Posterior cingulate gyrus (tissue), 11 donors: ENCODE data around the gene ZCWPW2.

Experiments
- DNase-seq, 10 donors: peaks; one replicate each; pipeline versions ENCODE4 v3.0.0 to v3.0.0-alpha.2; 2020 to 2021; ENCODE audit warnings: mixed read lengths in 3 of 10
- intact Hi-C: fragments of 100-400 bp; cut with DNase I; formaldehyde crosslinking; loops from one replicate; pipeline ENCODE4 v1.15.1; 2023

The ZCWPW2 gene

DNA sequence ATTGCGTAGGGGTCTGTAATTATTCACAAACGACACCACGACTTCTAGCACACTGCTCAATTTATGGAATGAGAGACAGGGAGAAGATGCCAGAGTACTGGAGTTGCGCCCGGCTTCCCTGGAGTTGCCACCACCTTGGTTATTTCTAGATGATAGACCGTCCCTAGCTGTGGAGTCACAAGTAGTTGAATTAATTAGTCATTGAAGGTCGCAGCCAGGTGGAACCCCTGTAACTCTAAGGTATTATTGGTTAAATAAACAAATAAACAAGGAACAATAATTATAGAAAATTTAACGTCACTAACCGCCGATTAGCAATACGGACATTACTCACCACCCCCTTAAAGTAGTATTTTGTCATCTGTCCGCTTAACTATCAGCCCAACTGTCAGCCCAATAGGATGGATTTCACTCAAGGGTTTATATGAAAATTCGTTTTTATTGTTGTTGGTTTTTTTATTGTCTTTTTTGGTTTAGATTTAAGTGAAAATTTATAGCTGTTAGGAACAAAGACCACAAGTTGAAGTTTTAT, 1.0 kb downstream of the ZCWPW2 start:
- intact Hi-C loops = loop anchor here (5.0 kb wide), 1 partner anchor 107 kb away; the partner anchor contains the start of gene CMC1
- peak in 1 of 10 donors; percentile 70 for DNase-seq

DNA sequence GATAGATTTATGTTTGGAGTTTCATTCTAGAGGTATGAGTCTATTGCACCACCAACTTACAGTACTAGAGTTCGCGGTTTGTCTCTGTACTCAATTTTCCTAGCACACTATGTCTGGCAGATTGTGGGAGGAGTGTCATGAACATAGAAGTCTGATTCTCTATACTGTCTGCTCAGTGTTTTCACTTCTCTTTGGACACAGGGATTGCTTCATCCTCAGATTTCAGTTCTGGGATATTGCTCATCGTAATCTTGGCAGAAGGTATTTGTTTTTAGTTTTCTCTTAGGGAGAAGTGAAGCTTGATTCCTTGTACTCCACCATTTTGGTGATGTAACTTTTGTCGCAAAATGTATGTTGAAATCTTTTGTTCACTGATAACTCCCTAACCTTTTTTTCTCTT, 27.9 kb downstream of the ZCWPW2 start:
- intact Hi-C loops = no loop called here
- no peak for DNase-seq

DNA sequence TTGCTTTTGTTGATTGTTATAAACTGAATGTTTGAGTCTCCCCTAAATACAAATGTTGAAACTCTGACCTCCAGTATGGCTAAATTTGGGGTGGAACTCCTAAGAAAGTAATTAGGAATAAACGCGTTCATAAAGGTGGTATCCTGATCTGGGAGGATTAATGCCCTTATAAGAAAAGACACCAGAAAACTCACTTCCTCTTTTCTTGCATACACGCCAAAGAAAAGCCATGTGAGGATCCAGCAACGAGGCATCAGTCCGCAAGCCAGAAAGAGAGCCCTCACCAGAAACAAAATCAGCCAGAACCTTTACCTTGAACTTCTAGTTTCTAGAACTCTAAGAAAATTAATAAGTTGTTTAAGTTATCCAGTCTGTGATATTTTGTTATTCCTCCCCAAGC, 37.5 kb downstream of the ZCWPW2 start:
- intact Hi-C loops = no loop called here
- no peak for DNase-seq

DNA sequence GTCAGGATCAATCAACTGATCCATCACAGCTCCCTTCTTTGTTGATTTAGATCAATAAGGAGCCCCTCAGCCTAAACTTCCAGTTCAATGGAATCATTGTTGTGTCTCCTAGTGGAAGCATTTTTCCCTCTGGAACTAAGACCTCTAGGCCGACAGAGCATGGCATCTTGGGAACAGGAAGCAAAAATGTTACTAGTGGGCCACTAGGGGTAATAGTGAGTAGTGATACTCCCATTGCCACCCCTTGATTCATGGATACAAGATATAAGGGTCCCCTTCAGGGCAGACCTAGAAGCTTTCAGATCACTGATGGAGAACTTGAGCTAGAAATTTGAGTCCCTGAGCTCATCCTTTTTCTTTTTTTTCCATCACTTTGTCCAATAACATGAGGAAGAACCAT, 40.5 kb downstream of the ZCWPW2 start:
- intact Hi-C loops = no loop called here
- DNase-seq = no peak

DNA sequence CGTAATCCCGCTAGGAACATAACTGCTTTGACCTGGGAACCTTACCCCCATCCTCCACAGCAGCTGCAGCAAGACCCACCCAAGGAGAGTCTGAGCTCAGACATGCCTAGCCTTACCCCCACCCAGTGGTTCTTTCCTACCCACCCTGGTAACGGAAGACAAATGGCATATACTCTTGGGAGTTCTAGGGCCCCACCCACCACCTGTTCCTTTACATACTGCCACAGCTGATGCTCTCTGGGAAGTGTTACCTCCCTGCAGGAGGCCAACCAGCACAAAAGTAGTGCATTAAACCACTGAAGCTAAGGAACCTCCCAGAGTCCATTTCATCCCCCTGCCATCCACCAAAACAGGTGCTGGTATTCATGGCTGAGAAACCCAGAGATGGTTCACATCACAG, 50.7 kb downstream of the ZCWPW2 start:
- no peak for DNase-seq
- intact Hi-C loops = no loop called here

DNA sequence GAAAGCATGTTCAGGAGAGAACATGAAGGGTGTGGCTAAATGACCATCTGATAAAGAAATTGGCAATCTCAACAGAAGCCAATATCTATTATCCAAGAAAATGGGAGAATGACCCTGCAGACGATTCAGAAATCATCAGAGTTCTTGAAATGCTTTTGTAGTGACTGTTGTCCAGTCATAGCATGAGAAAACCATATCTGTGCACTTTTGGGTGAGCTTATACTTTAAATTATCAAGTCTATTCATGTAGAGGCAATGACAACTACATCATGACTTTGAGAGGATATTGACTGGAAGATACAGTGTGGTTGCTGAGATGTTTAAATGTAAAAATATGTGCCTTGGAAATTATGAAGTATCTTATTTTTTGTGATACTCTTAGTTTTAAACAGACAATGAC, 57.7 kb downstream of the ZCWPW2 start:
- no peak for DNase-seq
- intact Hi-C loops = no loop called here

DNA sequence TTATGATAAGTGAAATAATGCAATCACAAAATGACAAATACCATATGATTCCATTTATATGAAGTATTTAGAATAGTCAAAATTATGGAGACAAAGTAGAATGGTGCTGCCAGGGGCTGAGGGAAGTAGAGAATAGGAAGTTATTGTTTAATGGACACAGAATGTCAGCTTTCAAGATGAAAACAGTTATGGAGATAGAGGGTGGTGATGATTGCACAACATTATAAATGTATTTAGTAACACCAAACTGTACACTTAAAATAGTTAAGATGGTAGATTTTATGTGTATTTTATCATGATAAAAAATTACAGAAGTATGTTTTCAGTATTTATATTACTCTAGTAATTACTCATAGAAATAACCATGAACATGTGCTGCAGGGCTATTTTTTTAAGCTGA, 100.9 kb downstream of the ZCWPW2 start:
- intact Hi-C loops = no loop called here
- DNase-seq = no peak

DNA sequence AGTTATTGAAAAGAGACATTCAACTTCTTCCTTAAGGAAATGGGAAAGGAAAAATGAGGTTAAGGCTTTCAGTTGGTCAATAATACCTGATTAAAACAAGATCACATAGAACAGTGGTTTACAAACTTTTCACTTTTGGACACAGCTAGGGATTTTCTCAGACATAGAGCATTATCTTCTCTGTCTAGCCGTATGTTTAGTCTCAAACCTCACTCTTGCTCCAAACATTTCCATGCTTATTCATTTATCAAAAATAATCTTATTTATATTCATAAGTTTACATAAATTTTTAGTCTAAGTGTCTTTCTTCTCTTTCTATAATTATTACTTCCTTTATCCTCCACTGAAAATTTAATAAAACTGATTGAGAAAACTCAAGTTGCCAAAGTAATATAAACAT, 114.3 kb downstream of the ZCWPW2 start:
- intact Hi-C loops = no loop called here
- DNase-seq = no peak

DNA sequence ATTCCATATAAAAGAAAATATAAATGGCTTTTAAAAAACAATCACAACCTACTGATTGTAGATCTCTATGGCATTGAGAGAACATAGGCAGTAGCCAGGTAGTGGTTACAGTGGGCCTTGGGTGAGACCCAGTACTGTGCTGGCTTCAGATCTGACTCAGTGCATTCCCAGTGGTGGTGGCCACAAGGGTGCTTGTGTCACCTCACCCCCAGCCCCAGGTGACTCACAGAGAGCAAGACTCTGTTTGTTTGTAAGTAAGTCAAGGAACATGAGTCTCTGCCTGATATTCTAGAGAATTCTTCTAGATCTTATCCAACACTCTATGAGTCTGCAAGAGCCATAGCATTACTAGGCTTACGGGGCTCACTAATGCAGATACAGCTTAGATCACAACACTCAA, 118.9 kb downstream of the ZCWPW2 start:
- intact Hi-C loops = no loop called here
- no peak for DNase-seq

DNA sequence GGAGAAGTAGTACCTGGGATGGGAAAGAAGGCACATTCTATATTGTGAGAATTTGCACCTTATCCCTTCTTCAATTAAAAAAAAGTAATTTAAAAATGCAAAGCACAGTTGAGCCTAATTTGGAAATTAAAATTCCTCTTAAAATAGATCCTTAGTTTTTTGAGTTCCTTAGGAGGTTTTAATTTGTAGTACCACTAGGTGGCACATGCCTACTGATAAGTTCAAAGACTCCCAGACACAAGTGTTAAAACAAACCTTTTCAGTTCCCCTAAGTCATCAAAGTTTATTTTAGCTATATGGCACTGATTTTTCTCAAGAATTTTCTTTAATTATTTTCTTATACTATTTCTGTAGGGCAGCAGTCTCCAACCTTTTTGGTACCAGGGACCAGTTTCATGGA, 127.7 kb downstream of the ZCWPW2 start:
- no peak for DNase-seq
- intact Hi-C loops = no loop called here

DNA sequence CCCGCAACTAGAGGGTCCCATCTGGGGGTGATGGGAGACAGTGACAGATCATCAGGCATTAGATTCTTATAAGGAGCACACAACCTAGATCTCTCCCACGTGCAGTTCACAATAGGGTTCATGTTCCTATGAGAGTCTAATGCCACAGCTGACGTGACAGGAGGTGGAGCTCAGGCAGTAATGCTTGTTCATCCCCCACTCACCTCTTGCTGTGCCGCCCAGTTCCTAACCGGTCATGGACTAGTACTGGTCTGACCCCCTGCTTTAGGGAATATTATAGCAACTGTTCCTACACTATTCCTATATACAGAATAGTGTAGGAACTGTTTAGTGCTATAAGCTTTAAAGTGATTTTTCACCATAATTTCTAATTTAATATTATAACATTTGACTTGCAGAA, 128.2 kb downstream of the ZCWPW2 start:
- DNase-seq = peak in 1 of 10 donors; percentile 65
- intact Hi-C loops = no loop called here

DNA sequence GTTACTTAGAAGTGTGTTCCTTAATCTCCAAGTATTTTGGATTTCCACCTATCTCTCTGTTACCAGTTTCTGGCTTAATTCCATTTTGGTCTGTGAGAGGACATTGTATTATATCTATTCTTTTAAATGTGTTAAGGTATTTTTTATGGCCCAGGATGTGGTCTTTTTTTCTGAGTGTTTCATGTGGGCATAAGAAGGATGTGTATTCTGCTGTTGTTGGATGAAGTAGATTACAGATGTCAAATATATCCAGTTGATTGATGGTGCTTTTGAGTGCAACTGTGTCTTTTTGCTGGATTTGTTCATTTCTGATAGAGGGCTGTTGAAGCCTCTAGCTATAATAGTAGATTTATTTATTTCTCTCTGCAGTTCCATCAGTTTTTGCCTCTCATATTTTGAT, 136.6 kb downstream of the ZCWPW2 start:
- DNase-seq = no peak
- intact Hi-C loops = no loop called here

DNA sequence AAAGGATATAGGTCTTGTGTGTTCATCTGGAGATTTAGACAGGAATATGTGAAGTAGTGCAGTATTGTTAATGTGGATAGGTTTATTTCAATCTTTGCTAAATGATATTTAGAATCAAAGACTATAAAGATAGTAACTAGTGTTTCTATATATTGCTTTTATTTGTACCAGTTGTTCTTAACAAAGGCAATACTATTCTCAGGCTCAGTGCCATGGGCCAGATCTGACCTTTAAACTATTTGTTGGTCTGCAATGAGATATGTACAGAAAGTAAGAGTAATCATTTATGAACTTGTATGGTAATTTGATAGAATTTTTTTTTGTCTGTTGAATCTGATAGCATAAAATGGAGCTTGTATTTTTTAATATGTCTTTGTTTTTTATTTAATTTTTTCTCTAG, 146.8 kb downstream of the ZCWPW2 start:
- intact Hi-C loops = no loop called here

DNA sequence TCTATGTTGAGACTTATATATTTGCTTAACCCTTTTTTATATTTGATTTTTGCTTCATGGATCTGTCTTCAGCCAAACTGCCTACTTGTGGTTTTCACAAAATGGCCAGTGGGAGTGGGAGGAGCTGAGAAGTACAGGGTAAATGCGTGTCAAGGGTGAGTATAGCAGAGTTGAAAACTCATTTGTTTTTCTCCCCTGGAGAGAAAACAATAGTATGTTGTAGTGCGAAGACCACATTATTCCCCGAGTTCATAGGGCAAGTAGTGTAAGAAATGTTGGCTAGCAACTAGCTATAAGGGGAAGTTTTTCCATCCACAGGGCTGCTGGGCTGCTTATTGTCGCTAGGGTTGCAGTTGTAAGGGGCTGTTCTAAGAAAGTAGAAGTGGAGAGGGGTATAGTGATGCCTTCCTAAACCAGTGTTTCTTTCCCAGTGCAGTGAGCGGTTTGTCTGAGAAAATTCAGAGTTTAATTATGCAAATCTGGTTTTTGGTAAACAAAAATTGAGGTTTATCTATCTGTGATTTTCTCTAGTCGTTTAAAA, 153.9 kb downstream of the ZCWPW2 start:
- intact Hi-C loops = no loop called here
- DNase-seq = no peak

More for the DNA sequence above, 146.8 kb downstream of the ZCWPW2 start:
- DNase-seq = no peak

DNA sequence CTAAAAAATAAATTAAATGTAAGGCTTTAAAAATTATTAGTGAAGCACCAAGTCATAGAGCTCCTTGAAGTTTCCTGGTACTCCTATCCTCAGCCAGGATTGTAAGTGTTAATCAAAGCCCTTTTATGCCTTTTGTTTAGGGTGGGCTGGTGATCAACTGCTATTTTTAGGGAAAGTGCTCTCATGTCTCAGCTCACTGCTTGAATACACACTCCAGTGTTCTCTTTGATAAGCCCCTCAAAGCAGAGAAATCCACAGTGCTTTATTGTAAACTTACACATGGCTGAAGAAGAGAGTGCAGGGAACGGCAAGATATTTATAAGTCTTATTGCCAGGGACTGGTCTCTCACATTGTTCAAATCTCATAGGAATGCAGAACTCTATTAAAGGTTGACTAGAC, 156.5 kb downstream of the ZCWPW2 start:
- intact Hi-C loops = no loop called here
- no peak for DNase-seq

DNA sequence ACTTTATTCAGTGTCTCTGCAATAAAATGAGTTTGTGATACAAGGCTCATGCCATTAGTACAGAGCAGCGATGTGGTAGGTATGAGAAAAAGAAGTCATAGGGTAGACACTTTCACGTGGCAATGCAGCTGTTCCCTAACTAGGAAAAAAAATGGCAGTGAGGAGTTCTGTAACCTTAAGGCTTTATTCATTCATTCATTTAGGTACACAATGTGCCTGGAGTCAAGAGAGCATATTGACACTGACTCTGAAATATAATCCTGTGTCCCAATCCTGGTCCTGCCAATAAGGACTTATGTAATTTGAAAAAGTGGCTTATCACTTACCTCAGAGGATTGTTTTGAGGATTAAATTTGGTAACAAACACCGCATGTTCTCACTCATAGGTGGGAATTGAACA, 173.1 kb downstream of the ZCWPW2 start:
- intact Hi-C loops = no loop called here
- DNase-seq = no peak

DNA sequence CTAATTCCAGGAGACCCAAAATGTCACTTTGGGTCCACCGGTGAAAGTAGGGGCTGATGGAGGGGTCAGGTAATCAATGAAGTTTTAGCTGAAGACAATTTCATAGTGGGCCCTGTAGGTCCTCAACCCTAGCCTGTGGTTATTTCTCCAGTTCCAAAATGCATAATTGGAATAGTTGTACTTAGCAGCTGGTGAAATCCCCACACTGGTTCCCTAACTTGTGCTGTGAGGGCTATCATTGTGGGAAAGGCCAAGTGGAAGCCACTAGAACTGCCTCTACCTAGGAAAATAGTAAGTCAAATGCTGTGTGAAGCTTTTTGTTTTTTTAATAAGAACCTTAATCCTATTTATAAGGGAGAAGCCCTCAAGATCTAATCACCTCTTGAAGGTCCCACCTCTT, 193.8 kb downstream of the ZCWPW2 start:
- DNase-seq = no peak
- intact Hi-C loops = no loop called here

DNA sequence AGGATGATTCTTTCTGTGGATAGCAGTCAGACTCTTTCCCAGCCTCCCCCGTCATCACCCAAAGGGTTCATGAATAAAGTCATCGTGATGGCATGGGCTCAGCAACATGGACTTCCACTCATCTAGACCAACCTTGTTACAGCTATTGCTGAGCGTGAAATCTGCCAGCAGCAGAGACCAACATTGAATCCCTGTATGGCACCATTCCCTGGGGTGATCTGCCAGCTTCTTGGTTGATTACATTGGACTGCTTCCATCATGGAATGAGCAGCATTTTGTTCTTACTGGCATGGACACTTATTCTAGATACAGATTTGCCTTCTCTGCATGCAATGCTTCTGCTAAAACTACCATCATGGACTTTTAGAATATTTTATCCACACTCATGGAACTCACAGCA, 195.7 kb downstream of the ZCWPW2 start:
- DNase-seq = no peak
- intact Hi-C loops = no loop called here

DNA sequence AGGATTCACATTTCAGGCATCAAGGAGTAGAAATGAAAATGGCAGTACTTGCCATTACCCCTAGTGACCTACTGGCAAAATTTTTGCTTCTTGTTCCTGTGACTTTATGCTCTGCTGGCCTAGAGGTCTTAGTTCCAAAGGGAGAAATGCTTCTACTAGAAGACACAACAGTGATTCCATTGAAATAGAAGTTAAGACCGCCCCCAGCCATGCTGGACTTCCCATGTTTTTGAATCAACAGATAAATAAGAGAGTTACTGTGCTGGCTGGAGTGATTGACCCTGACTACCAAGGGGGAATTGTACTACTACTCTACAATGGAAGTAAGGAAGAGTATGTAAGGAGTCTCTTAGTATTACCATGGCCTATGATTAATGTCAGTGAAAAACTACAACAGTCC, 196.3 kb downstream of the ZCWPW2 start:
- no peak for DNase-seq
- intact Hi-C loops = no loop called here

DNA sequence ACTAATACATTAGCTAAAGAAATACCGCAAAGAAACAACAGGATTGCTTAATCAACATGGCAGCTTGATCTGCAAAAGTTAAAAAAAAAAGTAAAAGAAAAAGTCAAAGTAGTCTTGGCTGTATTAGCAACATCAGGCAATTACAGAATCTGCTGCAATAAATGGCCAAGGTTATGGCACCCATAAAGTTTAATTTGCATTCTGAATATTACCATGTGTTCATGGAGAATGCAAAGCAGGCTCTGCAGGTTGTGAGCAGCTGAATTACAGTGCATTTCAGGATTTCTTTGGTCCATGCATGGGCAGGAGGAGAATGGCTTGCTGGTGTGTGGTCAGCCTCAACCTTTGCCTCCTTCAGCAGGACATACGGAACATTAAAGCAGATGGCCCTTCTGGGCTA, 199.2 kb downstream of the ZCWPW2 start:
- no peak for DNase-seq
- intact Hi-C loops = loop anchor here (1.0 kb wide), 1 partner anchor 16 kb away; no protein-coding TSS in a partner anchor

DNA sequence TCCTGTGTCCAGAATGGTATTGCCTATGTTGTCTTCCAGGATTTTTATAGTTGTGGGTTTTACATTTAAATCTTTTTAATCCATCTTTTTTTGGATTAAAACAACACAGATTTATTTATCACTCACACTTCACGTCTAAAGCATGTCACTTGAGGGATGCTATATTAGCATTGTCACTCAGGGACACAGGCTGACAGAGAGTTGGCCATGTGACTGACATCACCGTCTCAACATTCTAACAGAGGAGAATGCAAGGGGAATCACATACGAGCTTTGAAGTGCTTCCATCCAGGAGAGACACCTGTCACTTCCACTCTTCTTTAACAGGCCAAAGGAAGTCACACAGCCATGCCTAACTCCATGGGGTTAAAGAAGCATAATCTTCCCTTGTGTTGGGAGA, 204.7 kb downstream of the ZCWPW2 start:
- no peak for DNase-seq

DNA sequence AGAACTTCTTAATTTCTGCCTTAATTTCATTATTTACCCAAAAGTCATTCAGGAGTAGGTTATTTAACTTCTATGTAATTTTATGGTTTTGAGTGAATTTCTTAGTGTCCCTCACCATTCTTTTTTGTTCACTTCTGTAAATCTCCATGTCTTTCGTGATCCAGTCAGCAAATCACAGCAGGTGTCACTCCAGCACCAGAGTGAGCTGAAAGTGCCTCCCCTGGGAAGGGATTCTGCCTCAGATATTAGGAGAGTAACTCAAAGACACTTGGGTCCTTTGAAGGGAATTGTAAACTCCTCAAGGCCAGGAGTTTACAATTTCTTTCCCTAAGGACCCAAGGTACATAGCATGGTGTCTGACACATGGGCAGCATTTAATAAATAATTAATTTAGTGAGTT, 207.7 kb downstream of the ZCWPW2 start:
- intact Hi-C loops = no loop called here
- no peak for DNase-seq

More for the DNA sequence above, 204.7 kb downstream of the ZCWPW2 start:
- intact Hi-C loops = no loop called here

DNA sequence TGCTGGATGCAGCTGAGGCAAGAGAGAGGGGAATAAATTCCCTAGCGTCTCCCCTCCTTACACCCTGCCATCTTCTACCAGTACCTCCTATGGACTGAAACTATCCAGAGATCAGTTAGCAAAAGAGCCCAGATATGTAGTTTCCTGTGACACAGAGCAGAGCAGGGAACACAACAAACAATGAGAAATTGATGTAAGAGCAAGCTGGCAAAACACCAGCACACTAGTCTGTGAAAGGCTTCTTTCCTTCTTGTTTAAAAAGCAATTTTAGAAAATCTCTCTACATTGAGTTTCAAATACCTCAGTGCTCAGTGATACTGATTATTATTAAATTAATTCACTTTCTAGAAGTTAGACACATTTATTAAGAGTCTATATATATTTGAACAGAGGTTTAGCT, 215.7 kb downstream of the ZCWPW2 start:
- intact Hi-C loops = no loop called here
- no peak for DNase-seq
